Measurements from ENCODE around the gene KHNYN.

KHNYN gene

GRCh38 chr14:24431569-24432258 is 2.0 kb downstream of the KHNYN start:
- peak; percentile 87 for DNase-seq (ENCODE audit: low spot score)
- ChIA-PET CTCF (interaction anchor here (0.6 to 5.3 kb wide), 24 partner anchors 10 to 1143 kb away, joined by 3 to 94 read pairs (median 5); partner anchors contain the start of genes ADCY4, DHRS1 and NOP9), POLR2A (ENCODE audit: low non-redundant PET) (interaction anchor here (0.6 to 3.3 kb wide), 3 partner anchors 96 to 104 kb away, joined by 3 to 11 read pairs (median 5); no protein-coding TSS in a partner anchor)
- TF ChIP-seq, protein P1, sequence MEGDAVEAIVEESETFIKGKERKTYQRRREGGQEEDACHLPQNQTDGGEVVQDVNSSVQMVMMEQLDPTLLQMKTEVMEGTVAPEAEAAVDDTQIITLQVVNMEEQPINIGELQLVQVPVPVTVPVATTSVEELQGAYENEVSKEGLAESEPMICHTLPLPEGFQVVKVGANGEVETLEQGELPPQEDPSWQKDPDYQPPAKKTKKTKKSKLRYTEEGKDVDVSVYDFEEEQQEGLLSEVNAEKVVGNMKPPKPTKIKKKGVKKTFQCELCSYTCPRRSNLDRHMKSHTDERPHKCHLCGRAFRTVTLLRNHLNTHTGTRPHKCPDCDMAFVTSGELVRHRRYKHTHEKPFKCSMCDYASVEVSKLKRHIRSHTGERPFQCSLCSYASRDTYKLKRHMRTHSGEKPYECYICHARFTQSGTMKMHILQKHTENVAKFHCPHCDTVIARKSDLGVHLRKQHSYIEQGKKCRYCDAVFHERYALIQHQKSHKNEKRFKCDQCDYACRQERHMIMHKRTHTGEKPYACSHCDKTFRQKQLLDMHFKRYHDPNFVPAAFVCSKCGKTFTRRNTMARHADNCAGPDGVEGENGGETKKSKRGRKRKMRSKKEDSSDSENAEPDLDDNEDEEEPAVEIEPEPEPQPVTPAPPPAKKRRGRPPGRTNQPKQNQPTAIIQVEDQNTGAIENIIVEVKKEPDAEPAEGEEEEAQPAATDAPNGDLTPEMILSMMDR (conservative IDR thresholded peaks at IDR 0.05; ENCODE audit: low read depth), result peak; percentile 93
- H3K27ac ChIP-seq, result peak overlapping the region; percentile 91

- DNase-seq (ENCODE audit: low spot score), result no peak
- H3K27ac ChIP-seq, result peak overlapping the region; percentile 91
- TF ChIP-seq, protein P1 (conservative IDR thresholded peaks at IDR 0.05; ENCODE audit: low read depth), result no peak
- ChIA-PET POLR2A (ENCODE audit: low non-redundant PET) (interaction anchor here (1.1 to 3.3 kb wide), 2 partner anchors 99 to 104 kb away, joined by 3 to 11 read pairs; no protein-coding TSS in a partner anchor), CTCF (interaction anchor here (1.0 to 5.3 kb wide), 10 partner anchors 13 to 133 kb away, joined by 3 to 94 read pairs (median 8); partner anchors contain the start of genes ADCY4, DHRS1 and NOP9)
Observed at GRCh38 chr14:24432259-24433131, 2.7 kb downstream of the KHNYN start.

- no peak overlapping the region for H3K27ac ChIP-seq
- TF ChIP-seq, protein P1 (conservative IDR thresholded peaks at IDR 0.05; ENCODE audit: low read depth), result no peak
- CTCF ChIA-PET, result interaction anchor here (1.0 to 5.3 kb wide), 2 partner anchors 12 to 100 kb away, joined by 3 to 94 read pairs; partner anchors contain the start of gene ADCY4
- no peak for DNase-seq (ENCODE audit: low spot score)
- POLR2A ChIA-PET (ENCODE audit: low non-redundant PET), result interaction anchor here (0.6 kb wide), 1 partner anchor 92 kb away, joined by 3 read pairs; no protein-coding TSS in a partner anchor
Observed at GRCh38 chr14:24434036-24434435, 4.3 kb downstream of the KHNYN start.

DNA sequence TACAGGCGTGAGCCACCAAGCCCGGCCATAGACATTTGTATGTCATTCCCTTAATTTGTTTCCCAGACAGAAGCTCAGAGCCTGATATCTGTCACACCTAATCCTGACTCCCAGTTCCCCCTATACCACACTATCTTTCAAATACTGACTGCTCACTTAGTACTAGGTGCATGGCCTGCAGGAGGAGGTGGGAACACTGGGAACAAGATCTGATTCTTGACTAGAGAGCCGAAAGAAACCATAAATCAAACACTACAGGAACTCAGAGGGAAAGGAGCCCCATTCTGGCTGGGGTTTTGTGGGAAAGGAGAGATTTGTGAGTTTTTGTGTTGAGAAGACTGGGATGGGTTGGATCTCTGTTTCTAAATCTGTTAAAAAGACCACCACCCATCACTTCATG is 4.9 kb downstream of the KHNYN start:
- CTCF ChIA-PET, result interaction anchor here (0.5 to 5.3 kb wide), 6 partner anchors 10 to 109 kb away, joined by 3 to 94 read pairs (median 4); partner anchors contain the start of gene ADCY4
- TF ChIP-seq, protein P1 (conservative IDR thresholded peaks at IDR 0.05; ENCODE audit: low read depth), result no peak
- DNase-seq (ENCODE audit: low spot score), result no peak
- no peak overlapping the region for H3K27ac ChIP-seq
- POLR2A ChIA-PET (ENCODE audit: low non-redundant PET), result interaction anchor here (0.6 kb wide), 1 partner anchor 93 kb away, joined by 3 read pairs; no protein-coding TSS in a partner anchor

GRCh38 chr14:24435192-24435810 is 5.5 kb downstream of the KHNYN start:
- POLR2A ChIA-PET (ENCODE audit: low non-redundant PET), result no interaction called here

More at GRCh38 chr14:24435192-24435810, 5.5 kb downstream of the KHNYN start:
- CTCF ChIA-PET, result interaction anchor here (0.5 to 3.2 kb wide), 7 partner anchors 10 to 125 kb away, joined by 3 to 62 read pairs (median 4); partner anchors contain the start of genes LTB4R and LTB4R2
- TF ChIP-seq, protein P1 (conservative IDR thresholded peaks at IDR 0.05; ENCODE audit: low read depth), result no peak
- H3K27ac ChIP-seq, result no peak overlapping the region
- DNase-seq (ENCODE audit: low spot score), result no peak
